HS-5 (cell line): Measurements from ENCODE around the gene ZC3H11A.

Experiments used
- DNase-seq: peaks from one replicate; pipeline ENCODE4 v3.0.0-alpha.2; 2012; ENCODE audit warnings: low read depth

ZC3H11A gene

GRCh38 chr1:203842559-203842876, 47.1 kb downstream of the ZC3H11A start:
- no peak for DNase-seq

- no peak for DNase-seq
Observed at GRCh38 chr1:203843435-203843834, 48.0 kb downstream of the ZC3H11A start.
